CD4-positive, alpha-beta T cell treated with Interleukin-17A for 4 hours (primary cell): ENCODE measurements around the gene RGS3.

ENCODE experiments used
- DNase-seq: peaks from one replicate; pipeline ENCODE4 v3.0.0-alpha.2; 2020; ENCODE audit warnings: mixed read lengths

The RGS3 gene

DNA sequence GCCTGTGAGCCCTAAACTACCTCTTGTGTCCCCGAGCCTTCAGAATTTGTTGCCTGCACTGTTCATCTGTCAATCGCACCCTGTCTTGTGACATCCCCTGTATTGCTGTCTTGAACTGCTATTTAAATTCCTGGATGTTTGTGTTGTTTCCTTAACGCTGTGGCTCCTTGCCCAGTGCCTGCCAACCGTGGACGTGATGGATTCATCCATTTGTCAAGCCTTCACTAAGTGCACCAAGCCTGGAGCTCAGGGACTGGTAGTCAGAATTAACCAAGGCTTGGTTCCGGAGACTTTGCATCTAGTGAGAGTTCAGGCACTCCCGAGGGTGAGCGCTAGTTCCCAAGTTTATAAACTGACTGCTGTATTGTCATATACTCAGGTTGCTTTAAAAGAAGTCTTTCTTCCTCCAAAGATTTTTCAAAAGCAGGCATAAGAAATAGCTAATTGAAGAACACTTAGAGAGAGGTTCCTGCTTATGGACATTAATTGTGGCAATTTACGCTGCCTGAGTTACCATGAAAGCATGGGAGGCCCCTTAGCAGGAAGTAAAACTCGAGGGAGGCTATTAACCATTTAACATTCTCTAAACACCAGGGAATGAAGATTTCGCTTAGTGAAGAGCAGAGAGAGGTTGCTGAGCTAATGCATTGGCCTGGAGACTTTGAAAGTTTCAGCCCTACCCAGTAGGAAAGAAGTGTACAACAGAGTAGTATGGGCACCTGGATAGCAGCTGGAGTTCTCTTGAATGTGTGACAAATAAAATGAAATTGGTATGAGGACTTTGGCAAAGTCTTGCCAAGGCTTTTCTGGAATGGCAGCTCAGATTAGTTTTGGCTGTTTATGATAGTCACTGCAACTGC is 29.0 kb downstream of the RGS3 start:
- DNase-seq: no peak

DNA sequence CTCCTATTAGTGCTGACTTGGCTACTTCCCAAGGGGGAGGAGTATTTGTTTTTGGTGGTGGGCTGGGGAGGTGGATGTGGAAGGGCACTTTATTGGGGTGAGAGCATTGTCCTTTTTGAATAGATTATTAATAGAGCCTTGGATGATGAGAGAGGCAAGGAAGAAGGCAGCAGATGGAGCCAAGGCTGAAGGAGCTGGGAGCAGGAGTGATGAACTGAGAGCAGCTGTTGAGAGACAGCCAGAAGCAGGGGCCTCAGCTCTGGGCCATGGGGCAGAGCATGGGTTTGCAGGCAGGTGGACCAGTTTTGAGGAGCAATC is 29.6 kb downstream of the RGS3 start:
- no peak for DNase-seq

DNA sequence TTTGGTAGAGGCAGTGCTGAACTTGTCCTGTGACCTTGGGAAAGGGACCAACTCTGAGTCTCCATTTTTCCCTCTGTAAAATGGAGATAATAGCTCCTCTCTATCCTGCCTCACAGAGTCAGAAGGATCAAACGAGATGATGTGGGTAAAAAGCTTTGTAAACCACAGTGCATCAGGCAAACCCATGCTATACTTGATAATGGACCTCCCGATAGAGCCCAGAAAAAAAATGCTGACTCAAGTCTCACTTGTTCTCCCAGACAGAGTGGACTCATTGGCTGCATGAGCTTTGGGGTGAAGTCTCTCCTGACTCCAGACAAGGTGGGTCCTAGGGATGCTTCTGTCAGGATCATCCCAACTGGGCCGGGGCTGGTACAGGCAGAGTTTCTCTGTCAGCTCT is 32.0 kb downstream of the RGS3 start:
- DNase-seq: no peak

DNA sequence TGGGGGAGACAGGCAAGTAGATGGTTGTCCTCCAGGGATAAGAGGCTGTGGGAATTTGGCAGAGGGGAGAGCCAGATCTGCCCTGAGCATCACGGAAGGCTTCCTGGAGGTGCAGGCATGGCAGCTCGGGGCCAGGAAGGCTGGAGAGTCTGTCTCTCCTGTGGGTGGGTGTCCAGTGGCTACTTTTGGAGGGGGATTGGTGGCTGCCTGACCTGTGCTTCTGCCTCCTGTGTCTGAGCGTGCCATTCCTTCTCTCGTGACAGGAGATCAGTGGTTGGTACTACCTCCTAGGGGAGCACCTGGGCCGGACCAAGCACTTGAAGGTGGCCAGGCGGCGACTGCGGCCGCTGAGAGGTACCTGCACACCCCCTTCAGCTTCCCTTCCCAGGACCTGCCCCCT is 33.5 kb downstream of the RGS3 start:
- no peak for DNase-seq

DNA sequence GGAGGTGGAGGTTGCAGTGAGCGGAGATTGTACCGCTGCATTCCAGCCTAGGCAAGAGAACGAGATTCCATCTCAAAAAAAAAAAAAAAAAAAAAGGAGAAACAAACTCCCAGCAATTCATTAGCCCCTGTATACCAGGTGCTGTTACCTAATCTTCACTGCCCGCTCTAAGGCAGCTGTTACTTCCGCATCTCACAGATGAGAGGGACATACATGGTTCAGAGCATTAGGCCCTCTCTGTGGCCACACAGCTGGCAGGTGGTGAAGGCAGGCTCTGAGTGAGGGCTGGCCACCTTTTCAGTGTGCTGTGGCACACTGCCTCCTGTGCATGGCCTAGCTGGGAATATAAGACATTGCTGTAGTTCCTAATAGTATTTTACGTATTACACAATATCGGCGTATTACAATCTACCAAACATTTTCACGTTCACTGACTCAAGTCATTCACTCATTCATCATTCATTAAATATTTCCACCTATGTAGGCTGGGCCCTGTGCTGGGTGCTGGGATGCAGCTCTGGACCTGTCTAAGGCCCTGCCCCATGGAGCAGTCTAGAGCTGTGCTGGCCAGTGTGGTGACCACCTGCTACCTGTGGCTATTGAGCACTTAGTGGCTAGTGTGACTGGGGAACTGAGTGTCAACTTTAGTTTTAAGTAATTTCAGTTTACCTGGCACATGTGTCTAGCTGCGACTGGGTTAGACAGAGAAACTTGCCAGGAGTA is 35.8 kb downstream of the RGS3 start:
- DNase-seq: no peak

DNA sequence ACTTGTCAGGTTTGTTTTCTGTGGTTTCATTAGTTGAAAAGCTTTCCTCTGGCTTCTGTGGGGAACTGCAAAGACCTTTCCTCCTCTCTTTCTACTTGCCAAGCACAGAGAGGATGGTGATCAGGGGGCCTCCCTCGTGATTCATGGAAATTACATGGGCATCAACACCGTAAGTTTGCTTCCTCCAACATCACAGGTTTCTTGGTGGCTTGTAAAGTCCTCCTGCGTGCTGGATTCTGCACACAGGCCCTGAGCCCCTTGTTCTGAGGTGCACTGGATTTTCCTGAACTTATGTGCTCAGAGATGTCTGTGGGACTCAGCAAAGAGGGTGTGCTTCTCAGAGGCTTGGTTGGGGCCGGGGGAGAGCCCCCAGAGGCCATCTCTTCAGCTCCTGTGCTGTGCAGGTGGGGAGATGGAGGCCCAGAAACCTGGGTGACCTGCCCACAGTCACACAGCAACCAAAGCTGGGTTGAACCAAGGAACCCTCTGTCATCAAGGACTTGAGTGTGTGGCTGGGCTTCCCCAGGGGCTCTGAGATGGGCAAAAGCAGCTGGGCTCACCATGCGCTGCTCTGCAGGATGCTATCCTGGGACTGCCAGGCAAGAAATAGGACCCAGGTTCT is 36.5 kb downstream of the RGS3 start:
- no peak for DNase-seq

DNA sequence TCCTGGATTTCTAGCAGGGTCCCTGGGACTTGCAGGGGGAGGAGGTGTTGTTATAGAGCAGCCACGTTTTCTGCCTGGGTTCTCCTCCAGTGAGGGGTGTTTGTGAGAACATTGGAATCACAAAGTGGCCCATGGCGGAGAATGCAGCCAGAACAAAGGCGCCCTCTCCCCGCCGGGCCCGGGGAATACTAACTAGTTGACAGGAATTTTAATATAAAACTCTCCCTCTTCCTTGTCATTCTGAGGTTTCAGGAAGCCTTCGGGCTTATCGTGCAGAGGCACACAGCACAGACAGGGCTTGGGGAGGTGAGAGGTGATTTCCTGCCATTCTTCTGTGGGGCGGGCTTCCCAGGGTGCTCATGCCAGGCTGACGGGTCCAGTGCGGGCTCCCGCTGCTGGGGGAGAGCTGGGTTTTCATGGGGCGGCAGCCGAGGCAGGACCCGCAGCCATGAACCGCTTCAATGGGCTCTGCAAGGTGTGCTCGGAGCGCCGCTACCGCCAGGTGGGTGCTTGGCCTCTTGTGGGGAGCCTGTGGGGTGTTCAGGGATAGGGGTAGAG is 37.7 kb downstream of the RGS3 start:
- DNase-seq: no peak

DNA sequence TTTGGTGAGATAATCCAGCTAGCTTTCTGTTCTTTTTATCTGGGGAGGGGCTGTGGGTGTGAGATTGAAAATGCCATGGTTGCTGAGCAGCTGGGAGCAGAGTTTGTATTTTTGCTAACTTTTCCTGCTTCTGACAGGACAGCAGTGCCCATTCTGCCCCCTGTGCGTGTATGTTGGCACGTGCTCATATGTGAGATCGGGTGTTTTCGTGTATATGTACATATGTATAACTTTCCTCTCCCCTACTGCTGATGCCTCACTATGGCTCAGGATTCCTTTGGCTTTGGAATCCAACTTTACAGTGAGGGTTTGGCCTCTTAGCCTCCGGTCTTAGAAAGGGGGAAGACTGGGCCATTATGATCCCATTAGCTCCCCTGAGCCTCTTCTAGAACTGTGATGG is 38.3 kb downstream of the RGS3 start:
- no peak for DNase-seq

DNA sequence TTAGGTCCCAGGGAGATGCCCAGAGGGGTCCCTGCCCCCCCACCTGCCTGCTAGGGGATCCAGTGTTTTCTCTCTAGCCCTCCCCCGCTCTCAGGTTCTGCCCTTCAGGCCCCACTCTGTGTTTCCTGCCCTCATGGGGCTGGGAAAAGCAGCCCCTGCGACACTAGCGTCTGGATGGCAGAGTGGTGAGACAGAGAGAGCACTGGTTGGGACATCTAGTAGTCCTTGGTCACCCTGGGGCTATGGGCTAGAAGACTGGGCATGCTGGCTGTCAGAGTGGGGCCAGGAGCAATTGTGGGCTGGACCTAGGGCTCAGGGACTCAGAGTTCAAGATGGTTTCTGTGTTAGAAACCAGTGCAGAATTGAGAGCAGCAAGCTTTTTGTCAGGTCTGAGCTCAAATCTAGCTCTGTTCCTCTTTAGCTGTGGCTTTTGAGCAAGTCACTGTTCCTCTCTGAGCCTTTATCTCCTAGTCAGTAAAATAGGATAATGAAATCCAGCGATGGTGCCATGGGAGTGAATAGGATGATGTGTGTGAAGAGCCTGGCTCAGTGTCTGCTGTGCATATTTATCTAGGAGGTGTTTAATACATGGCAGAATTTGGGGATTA is 39.0 kb downstream of the RGS3 start:
- no peak for DNase-seq

DNA sequence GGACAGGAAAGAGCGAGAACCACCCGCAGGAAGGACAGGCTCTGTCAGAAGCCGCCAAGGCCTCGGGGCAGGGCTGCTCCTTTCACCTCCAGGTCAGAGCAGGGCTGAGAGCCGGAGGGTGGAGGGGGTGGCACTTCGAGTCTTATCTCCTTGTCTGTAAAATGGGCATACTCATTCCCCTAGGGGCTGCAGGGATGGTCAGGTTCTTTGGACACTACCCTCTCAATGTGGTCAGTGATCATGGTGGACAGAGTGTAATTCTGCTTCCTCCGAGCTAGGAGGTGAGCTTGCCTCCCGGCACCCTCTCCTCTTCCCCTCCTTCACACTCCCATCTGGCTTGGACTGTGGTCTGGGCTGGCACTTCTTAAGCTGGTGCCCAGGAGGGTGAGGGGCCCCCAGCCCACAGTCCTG is 39.6 kb downstream of the RGS3 start:
- DNase-seq: no peak

DNA sequence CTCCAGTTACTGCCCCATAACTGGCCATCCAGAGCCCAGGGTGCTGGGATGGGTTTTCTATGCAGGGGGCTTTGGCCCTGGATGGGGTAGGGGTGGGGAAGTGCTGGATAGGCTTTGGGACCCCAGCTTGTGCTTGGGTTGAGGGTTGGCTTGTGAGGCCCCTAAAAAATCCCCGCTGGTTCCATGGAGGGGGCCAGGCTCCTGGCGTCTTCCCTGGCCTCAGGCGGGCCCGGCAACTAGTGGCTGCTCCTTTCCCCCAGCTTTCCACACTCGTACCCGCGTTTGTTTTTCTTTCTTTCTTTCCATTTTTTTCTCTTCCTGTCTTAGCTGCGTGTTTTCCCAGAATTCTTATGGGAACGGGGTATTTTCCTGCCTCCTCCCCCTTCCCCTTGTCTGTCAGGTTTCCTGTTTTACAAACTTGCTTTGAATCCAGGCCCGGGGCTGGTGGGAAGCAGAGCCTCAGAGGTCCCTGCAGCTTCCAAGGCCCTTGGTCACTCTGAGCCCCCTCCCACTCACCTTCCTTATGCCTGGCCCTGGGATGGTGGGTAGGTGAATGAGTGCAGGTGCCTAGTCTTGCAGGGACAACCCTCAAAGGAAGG is 40.2 kb downstream of the RGS3 start:
- DNase-seq: no peak

DNA sequence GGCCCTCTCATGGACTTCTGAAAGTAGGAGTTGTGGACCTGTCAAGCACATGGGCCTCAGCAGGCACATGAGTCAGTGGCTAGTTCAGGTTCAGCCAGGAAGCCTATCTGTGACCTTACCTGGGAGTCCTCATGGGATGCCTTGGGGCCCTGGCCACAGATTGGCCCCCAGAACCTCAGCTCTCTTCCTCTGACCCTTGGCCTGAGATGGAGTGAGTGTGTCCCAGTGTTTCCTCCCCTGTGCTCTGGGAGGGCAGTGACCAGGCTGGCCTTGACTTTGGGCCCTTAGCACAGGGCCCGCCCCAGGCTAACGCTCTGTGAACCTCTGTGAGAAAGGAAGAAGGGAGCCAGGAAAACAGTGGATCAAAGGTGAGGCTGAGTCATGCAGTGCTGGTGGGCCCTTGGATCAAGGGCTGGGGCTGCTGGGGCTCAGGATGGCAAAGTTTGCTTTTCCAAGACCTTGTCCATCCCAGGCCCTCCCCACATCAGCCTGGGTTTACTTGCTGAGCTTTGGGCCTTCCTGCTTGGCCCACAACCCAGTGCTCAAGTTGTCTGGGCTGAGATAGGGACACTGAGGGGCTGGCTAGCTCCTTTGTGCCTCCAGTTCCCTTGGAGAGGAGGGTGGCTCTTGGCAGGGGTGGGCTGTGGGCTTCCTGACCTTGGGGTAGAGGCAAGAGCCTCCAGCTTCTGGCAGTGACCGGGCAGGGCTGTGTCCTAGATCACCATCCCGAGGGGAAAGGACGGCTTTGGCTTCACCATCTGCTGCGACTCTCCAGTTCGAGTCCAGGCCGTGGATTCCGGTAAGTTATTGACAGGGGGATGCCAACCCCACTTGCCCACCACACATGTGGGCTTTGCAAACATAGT is 41.4 kb downstream of the RGS3 start:
- DNase-seq: no peak

DNA sequence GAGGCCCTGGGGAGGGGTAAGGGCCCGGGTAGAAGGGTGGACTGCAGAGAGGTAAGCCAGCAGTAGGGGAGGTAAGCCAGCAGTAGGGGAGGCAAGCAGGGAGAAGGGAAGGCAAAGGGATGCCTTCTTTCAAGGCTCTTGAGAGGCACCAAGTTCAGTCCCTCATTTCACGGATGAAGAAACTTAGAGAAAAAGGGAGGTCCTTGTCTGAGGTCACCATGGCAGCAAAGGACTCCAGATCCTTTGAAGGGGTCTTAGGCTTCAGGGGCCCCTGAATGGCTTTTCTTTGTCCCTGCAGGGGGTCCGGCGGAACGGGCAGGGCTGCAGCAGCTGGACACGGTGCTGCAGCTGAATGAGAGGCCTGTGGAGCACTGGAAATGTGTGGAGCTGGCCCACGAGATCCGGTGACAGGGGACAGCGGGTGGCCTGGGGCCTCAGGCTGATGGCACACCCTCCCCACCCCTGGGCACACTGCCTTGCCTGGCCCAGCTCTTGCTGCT is 42.6 kb downstream of the RGS3 start:
- no peak for DNase-seq

DNA sequence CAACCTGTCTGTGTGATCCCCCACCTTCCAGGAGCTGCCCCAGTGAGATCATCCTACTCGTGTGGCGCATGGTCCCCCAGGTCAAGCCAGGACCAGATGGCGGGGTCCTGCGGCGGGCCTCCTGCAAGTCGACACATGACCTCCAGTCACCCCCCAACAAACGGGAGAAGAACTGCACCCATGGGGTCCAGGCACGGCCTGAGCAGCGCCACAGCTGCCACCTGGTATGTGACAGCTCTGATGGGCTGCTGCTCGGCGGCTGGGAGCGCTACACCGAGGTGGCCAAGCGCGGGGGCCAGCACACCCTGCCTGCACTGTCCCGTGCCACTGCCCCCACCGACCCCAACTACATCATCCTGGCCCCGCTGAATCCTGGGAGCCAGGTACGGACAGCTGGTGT is 43.7 kb downstream of the RGS3 start:
- DNase-seq: no peak

DNA sequence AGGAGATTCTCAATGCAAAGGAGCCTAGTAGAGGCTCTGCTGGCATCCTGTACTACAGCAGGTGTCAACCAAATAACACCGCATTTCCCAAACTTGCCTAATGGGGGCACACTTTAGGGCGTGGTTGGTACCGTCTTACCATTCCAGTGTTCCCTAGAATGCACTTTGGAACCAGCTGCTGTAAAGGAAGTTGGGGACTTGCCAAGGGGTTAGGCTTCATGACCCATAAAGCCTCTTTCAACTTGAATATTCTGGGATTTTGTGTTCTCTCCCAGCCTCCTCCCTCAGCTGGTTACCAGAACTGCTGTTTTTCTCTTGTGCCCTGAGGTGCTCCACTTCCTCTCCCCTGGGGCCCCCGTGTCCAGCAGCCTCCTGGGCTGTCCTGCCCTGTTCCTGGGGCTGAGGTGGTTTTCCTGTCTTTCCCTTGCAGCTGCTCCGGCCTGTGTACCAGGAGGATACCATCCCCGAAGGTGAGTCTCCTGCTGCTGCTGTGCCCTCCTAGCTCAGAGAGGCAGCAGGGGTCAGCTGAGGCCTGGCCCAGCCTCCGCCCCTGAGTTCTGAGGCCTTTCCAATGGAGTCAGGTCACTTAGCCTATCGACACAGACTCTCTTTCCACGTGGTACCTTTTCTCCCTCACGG is 44.7 kb downstream of the RGS3 start:
- DNase-seq: no peak

DNA sequence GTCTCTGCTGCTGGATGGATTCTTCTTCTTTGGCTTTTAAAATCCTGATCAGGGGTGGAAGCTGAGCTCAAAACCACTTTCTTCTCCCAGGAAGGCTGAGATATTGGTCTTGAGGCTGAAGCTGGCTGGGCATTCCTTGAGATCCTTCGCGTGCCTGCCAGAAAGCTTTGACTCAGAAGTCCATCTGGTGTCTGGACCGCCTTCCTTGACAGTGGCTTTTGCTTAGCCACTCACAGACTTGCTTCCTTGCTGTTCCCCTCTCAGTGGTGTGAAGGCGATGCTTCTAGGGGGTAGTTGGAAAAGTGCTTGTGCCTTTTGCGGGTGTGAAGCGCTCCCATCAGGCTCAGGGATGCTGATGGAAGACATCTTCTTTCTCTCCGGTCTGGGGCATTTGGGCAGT is 45.9 kb downstream of the RGS3 start:
- DNase-seq: no peak

DNA sequence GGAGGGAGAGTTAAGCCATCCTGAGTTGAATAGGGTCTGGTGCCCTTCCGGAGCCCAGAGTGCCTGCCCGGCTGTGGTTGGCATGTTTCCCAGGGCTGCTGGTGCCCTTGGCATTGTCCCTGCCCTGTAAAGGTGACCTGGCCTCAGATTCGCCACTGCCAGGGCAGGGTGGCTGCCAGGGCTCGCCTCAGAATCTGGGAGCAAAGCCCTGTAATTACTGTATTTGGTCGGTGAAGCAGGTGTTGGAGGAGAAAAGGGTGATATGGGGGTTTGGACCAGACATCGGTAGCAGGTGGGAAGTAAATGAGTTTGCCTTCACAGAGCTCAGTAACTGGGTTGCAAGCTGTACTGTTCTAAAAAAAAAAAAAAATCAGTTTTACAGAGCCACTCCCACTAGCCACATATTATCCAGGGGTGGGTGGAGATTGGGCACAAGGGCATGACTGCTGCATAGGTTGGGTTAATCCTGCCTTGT is 47.6 kb downstream of the RGS3 start:
- DNase-seq: no peak

DNA sequence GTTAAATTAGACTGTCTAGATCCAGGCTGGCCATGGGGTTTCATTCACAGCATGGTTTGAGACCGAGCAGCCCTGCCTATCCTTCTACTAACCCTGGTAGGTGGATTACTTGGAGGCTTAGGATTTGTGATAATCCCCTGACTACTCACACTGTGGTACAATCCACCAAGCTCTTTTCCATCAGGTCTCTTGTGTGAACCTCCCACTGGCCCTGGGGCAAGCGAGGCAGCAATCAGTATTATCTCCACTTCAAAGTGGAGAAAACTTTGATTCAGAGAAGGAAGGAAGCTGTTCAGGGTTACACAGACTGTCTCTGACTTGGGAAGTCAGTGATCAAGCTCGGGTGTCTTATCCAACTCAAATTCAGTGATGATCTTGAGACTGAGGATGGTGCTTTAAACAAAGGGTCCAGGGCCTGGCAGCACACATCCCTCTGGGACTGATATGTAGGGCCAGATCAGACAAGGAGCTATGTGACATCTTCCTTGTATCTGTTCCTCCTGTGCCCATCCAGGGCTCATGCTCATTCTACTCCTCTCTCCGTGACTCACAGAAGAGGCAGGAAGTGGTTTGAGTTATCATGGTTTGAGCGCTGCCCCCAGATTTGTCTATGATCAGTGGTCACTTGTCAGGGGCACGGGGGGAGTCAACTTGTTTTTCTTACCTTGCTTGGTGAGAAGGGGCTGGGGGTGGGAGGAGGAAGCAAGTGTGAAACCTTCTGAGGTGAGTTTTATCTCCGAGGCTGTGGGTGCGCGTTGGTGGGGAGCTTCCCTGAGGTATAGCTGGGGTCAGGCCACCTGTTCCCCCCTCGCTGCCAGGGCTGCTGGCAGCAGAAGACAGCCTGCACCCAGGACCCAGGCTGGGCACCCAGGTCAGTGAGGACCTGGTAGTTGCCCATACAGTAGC is 48.6 kb downstream of the RGS3 start:
- peak; percentile 74 for DNase-seq

DNA sequence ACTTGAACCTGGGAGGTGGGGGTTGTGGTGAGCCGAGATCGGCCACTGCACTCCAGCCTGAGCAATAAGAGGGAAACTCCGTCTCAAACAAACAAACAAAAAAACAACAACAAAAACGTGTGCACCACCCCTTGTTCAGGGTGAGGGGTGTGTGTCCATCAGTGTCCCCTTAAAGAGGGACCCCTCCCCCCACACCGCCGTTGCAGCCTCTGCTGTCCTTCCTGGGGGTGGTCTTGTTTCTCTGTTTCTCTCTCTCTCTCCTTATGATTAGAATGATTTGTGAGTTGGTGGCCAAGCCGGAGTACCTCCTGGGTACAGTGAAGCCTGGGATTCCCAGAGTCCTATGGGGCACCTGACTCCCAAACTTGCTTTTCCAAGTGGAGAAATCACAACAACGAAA is 49.6 kb downstream of the RGS3 start:
- no peak for DNase-seq

DNA sequence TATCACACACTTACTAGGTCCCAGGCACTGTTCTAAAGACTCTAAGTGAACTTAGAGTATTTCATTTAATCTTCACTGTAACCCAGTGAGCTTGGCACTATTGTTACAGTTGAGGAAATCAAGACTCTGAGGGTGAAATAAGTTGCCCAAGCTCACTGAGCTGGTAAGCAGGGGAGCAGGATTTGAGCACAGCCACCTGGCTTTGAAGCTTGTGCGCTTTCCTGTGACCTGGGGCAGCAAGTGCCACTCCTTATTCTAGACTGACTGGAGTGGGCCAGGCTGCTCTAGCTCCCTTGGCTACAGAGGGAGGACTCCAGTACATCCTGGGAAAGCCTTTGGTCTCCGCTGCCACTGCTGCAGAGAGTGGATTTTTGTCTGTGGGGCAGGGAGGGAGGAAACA is 50.0 kb downstream of the RGS3 start:
- DNase-seq: peak; percentile 53
